ENCODE results near the gene DESI1.

- TF ChIP-seq POLR2AphosphoS5 (IDR thresholded peaks at IDR 0.05; ENCODE audit: low read depth, low read length), result no peak
- no peak for TF ChIP-seq MAX (IDR thresholded peaks at IDR 0.05)
- no peak for TF ChIP-seq CTCF (IDR thresholded peaks at IDR 0.05 in 2 of 3, conservative IDR thresholded peaks at IDR 0.05 in 1 of 3; ENCODE audit: borderline replicate concordance in 1 of 3, insufficient read depth in 1 of 3, low read depth in 2 of 3, low read length in 2 of 3)
- no peak for TF ChIP-seq POLR2A (IDR thresholded peaks at IDR 0.05; ENCODE audit: borderline replicate concordance, extremely low read depth, insufficient read depth, insufficient read length)
- TF ChIP-seq EZH2 (IDR thresholded peaks at IDR 0.05), result no peak
- TF ChIP-seq REST (IDR thresholded peaks at IDR 0.05; ENCODE audit: low read depth), result no peak
Measured at GRCh38 chr22:41654322-41654721, 33.5 kb upstream of the DESI1 start.

All from HCT116 (cell line).